ENCODE measurements around the gene LTBP2. TPM values are rescaled to one million over a fixed set of nuclear protein-coding genes. Genes with fewer than 3 reads are reported as not detected.

Gene LTBP2
- total RNA-seq, 1 experiment from 2014 or later, result 17.4 TPM

DNA sequence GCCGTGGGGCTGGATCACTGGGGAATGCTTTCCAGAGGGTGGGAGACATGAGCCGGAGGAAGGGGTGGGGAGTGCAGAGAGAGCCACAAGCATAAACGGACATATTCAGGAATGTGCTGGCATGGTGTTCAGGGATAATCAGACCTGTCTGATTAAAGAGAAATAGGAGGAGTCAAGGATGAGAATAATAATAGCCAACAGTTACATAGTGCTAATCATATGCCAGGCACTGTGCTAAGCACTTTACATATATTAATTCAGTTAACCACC, 43.7 kb downstream of the LTBP2 start:
- Histone ChIP-seq H3K27me3 (ENCODE audit: low read length) (no peaks in the 10 kb centered on the region), H3K79me2 (ENCODE audit: low read length) (peaks cover 19% of the 10 kb centered on the region; the same call in 1 of the 2 replicates), H3F3A (ENCODE audit: low read length, unreplicated experiment) (peaks cover 17% of the 10 kb centered on the region), H3K36me3 (ENCODE audit: low read depth, low read length) (no peaks in the 10 kb centered on the region), H3K4me3 (ENCODE audit: low read length) (no peak overlapping the region), H3K27ac (ENCODE audit: low read length) (peak overlapping the region; percentile 96; the same call in 1 of the 2 replicates), H3K4me2 (ENCODE audit: low read length) (no peak overlapping the region), H3K9ac (ENCODE audit: low read length) (no peak overlapping the region), H4K20me1 (ENCODE audit: low read length) (no peaks in the 10 kb centered on the region), H3K9me2 (replicated peaks; ENCODE audit: low read length) (no peaks in the 10 kb centered on the region), H2AFZ (ENCODE audit: low read length) (no peak overlapping the region), H3K9me3 (ENCODE audit: low read length) (no peaks in the 10 kb centered on the region), H3K4me1 (ENCODE audit: insufficient read depth, low read length) (peaks cover 75% of the 10 kb centered on the region)
- CTCF ChIA-PET, result no interaction called here
- no TSS peak for BruUV-seq (replicated peaks)
- no peak for TF ChIP-seq EZH2phosphoT487 (IDR thresholded peaks at IDR 0.05; ENCODE audit: borderline replicate concordance, low read length)
- no peak for TF ChIP-seq EZH2 (IDR thresholded peaks at IDR 0.05; ENCODE audit: low read length, unreplicated experiment)
- TF ChIP-seq, protein P1, sequence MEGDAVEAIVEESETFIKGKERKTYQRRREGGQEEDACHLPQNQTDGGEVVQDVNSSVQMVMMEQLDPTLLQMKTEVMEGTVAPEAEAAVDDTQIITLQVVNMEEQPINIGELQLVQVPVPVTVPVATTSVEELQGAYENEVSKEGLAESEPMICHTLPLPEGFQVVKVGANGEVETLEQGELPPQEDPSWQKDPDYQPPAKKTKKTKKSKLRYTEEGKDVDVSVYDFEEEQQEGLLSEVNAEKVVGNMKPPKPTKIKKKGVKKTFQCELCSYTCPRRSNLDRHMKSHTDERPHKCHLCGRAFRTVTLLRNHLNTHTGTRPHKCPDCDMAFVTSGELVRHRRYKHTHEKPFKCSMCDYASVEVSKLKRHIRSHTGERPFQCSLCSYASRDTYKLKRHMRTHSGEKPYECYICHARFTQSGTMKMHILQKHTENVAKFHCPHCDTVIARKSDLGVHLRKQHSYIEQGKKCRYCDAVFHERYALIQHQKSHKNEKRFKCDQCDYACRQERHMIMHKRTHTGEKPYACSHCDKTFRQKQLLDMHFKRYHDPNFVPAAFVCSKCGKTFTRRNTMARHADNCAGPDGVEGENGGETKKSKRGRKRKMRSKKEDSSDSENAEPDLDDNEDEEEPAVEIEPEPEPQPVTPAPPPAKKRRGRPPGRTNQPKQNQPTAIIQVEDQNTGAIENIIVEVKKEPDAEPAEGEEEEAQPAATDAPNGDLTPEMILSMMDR (conservative IDR thresholded peaks at IDR 0.05; ENCODE audit: low read depth, low read length), result no peak
- intact Hi-C loops (cut with micrococcal nuclease), result no loop called here
- ATAC-seq (no peak), DNase-seq (no peak)
- POLR2A ChIA-PET (ENCODE audit: unreplicated experiment), result no interaction called here

DNA sequence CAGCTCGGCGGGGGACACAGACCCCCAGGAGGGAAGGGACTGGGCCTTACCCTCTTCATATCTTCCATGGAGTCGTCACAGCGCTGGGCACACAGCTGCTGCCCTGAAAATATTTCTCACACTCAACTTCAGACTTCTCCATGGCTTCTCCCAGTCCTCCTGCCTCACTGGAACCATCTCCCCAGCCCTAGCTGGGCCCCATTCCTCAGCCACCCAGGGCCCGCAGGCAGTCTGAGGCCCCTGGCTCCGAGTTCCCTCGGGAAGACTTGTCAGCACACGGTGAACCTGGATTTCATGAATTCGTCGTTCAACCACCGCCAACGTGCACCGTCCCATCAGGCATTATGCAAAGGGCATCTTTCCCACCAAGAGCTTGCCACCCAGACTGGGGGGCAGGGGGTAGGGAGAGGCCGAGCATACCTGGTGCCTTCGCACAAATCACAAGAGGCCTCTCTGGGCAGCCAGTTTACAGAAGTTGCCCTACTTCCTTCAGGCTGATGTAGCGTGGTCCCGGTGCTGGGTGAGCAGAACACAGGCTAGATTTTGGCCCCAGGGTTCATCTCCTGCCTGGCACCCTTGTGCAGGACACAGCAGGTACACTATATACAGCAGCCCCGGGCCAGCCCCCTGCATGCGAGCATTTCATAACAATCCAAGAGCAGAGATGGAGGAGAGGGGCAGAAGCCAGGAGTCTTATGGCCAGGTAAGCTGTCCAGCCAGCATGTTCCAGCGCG, 44.2 kb downstream of the LTBP2 start:
- Histone ChIP-seq H3F3A (ENCODE audit: low read length, unreplicated experiment) (peaks cover 13% of the 10 kb centered on the region), H3K9me3 (ENCODE audit: low read length) (no peaks in the 10 kb centered on the region), H3K9me2 (replicated peaks; ENCODE audit: low read length) (no peaks in the 10 kb centered on the region), H3K79me2 (ENCODE audit: low read length) (peaks cover 19% of the 10 kb centered on the region; the same call in 1 of the 2 replicates), H3K4me1 (ENCODE audit: insufficient read depth, low read length) (peaks cover 75% of the 10 kb centered on the region), H3K27ac (ENCODE audit: low read length) (peak overlapping the region; percentile 96), H3K9ac (ENCODE audit: low read length) (peak overlapping the region; percentile 80), H3K4me2 (ENCODE audit: low read length) (peak overlapping the region; percentile 73), H4K20me1 (ENCODE audit: low read length) (no peaks in the 10 kb centered on the region), H3K36me3 (ENCODE audit: low read depth, low read length) (no peaks in the 10 kb centered on the region), H2AFZ (ENCODE audit: low read length) (no peak overlapping the region), H3K4me3 (ENCODE audit: low read length) (no peak overlapping the region), H3K27me3 (ENCODE audit: low read length) (no peaks in the 10 kb centered on the region)
- no peak for DNase-seq
- no TSS peak for BruUV-seq (replicated peaks)
- ATAC-seq, result no peak
- ChIA-PET CTCF (no interaction called here), POLR2A (ENCODE audit: unreplicated experiment) (no interaction called here)
- TF ChIP-seq, protein P1 (conservative IDR thresholded peaks at IDR 0.05; ENCODE audit: low read depth, low read length), result no peak
- intact Hi-C loops (cut with micrococcal nuclease), result no loop called here

DNA sequence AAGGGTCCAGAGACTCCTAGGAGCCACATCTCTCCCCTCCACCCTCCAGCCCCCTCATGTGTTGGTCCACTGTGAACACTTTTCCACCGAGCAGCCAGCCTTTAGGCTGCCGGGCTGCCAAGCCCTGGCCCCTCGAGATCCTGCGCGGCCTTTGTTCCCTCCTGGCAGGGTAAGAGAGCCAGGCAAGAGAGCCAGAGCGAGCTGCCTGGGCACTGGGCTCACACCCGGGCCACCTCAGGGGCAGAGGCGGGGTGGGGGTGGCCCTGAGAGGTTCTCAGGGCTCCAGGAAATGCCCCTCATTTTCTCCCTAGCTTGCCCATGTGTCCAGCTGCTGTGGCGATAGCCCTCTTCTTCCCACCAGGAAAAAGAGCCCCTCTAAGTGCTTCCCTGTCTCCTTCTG, 44.8 kb downstream of the LTBP2 start:
- H3K27me3 ChIP-seq (ENCODE audit: low read length), result no peaks in the 10 kb centered on the region
- H3K4me1 ChIP-seq (ENCODE audit: insufficient read depth, low read length), result peaks cover 75% of the 10 kb centered on the region
- intact Hi-C loops (cut with micrococcal nuclease), result no loop called here
- 0 out of 2 replicates have a peak overlapping the region, but pooled peaks have one; percentile 20 for H2AFZ ChIP-seq (ENCODE audit: low read length)
- ChIA-PET POLR2A (ENCODE audit: unreplicated experiment) (interaction anchor here (0.6 kb wide), 1 partner anchor 111 kb away, joined by 6 read pairs; no protein-coding TSS in a partner anchor), CTCF (interaction anchor here (0.8 kb wide), 1 partner anchor 74 kb away, joined by 3 read pairs; the partner anchor contains the start of genes ISCA2 and NPC2)
- TF ChIP-seq, protein P1 (conservative IDR thresholded peaks at IDR 0.05; ENCODE audit: low read depth, low read length), result no peak
- TF ChIP-seq EZH2 (IDR thresholded peaks at IDR 0.05; ENCODE audit: low read length, unreplicated experiment) (no peak), EZH2phosphoT487 (IDR thresholded peaks at IDR 0.05; ENCODE audit: borderline replicate concordance, low read length) (no peak)
- ATAC-seq, result no peak; the same call in 1 of the 2 replicates
- TSS peak; percentile 92 for BruUV-seq (replicated peaks)
- peaks cover 19% of the 10 kb centered on the region; the same call in 1 of the 2 replicates for H3K79me2 ChIP-seq (ENCODE audit: low read length)
- H3K9me2 ChIP-seq (replicated peaks; ENCODE audit: low read length), result no peaks in the 10 kb centered on the region
- H4K20me1 ChIP-seq (ENCODE audit: low read length), result no peaks in the 10 kb centered on the region
- peak overlapping the region; percentile 73 for H3K4me2 ChIP-seq (ENCODE audit: low read length)
- DNase-seq, result no peak
- peak overlapping the region; percentile 96 for H3K27ac ChIP-seq (ENCODE audit: low read length)
- H3F3A ChIP-seq (ENCODE audit: low read length, unreplicated experiment), result peaks cover 7% of the 10 kb centered on the region
- H3K4me3 ChIP-seq (ENCODE audit: low read length), result no peak overlapping the region; the same call in 1 of the 2 replicates
- H3K9me3 ChIP-seq (ENCODE audit: low read length), result no peaks in the 10 kb centered on the region
- H3K9ac ChIP-seq (ENCODE audit: low read length), result peak overlapping the region; percentile 80
- H3K36me3 ChIP-seq (ENCODE audit: low read depth, low read length), result no peaks in the 10 kb centered on the region
